Large intestine (tissue), 3 donors: ENCODE data around the gene SEPTIN8. TPM values are rescaled to one million over a fixed set of nuclear protein-coding genes. Genes with fewer than 3 reads are reported as not detected.

Experiments used
- DNase-seq, 2 donors: peaks; one replicate each; pipeline versions ENCODE4 v3.0.0 to v3.0.0-alpha.2; 2013
- H3K27ac ChIP-seq: one replicate; pipeline ENCODE4 v1.5.1; 2013; ENCODE audit warnings: low read length
- H3K27me3 ChIP-seq: 2 replicates; pipeline ENCODE4 v1.6.1; 2013; ENCODE audit warnings: low read length; ENCODE audit not compliant: control insufficient read depth, insufficient read depth
- H3K36me3 ChIP-seq: 2 replicates; pipeline ENCODE4 v1.6.1; 2013; ENCODE audit warnings: low read length; ENCODE audit not compliant: control insufficient read depth, insufficient read depth
- H3K4me1 ChIP-seq: one replicate; pipeline ENCODE4 v1.6.1; 2013; ENCODE audit warnings: low read length; ENCODE audit not compliant: control insufficient read depth, insufficient read depth
- H3K4me3 ChIP-seq: one replicate; pipeline ENCODE4 v1.5.1; 2013; ENCODE audit warnings: low read length
- H3K9me3 ChIP-seq: one replicate; pipeline ENCODE4 v1.6.1; 2013; ENCODE audit warnings: mild to moderate bottlenecking, low read depth, low read length, moderate library complexity; ENCODE audit not compliant: control insufficient read depth
- WGBS: methylation state at CpG from one replicate; pipeline ENCODE4 v1.1.5; 2013; ENCODE audit warnings: low lambda C conversion rate; ENCODE audit not compliant: insufficient coverage; 5-methylcytosine and 5-hydroxymethylcytosine counted together
- polyA plus RNA-seq: library from polyadenylated mRNA; unstranded; fragments of 120-200 nt; gene quantifications from one replicate; pipeline ENCODE4 v1.2.1, GENCODE V29; 2013

The SEPTIN8 gene
- polyA plus RNA-seq, 1 donor: 44.0 TPM

GRCh38 chr5:132737982-132738681, 38.9 kb downstream of the SEPTIN8 start:
- peak overlapping the region; percentile 73 for H3K4me3 ChIP-seq
- H3K27me3 ChIP-seq: no peaks in the 10 kb centered on the region
- WGBS: 90% methylated on average over 4 of the region's 9 CpGs
- H3K4me1 ChIP-seq: peaks cover 3% of the 10 kb centered on the region
- no peak overlapping the region for H3K27ac ChIP-seq
- no peaks in the 10 kb centered on the region for H3K9me3 ChIP-seq
- H3K36me3 ChIP-seq: no peaks in the 10 kb centered on the region
- DNase-seq: no peak

GRCh38 chr5:132736853-132737833, 39.9 kb downstream of the SEPTIN8 start, which contains the start of gene KIF3A:
Gene KIF3A, minus strand, starts transcription at chr5:132737546. Its CDS starts 127 bp downstream, at chr5:132737419.
- Histone ChIP-seq H3K27me3 (no peaks in the 10 kb centered on the region), H3K9me3 (no peaks in the 10 kb centered on the region), H3K27ac (peak within 1 kb of the TSS; percentile 71), H3K4me1 (peaks cover 3% of the 10 kb centered on the region), H3K36me3 (no peaks in the 10 kb centered on the region), H3K4me3 (peak within 1 kb of the TSS; percentile 73)
- DNase-seq: peak; percentile 94 to 95
- no CpG with 5 or more reads among the region's 81 CpGs for WGBS

DNA sequence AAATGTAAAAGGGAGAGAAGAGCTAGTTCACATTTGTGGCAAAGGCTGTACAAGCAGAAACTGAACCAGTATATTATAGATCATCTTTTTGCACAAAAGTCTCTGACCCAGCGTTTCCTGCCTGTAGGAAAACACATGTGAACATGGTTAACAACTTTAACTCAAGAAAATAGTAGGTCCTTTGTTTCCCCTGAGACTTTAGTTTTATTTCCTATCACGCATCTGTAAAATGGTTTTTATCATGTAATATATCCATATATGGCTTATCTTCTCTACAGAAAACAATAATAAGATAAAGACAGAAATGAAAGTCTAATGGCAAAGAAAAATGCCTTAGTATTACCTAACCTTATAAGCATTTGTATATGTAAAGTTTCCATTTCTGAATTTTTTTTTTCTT, 42.4 kb downstream of the SEPTIN8 start:
- H3K27ac ChIP-seq: no peak overlapping the region
- WGBS: 22% methylated on average over 1 of the region's 2 CpGs
- no peaks in the 10 kb centered on the region for H3K9me3 ChIP-seq
- no peaks in the 10 kb centered on the region for H3K27me3 ChIP-seq
- DNase-seq: no peak
- no peaks in the 10 kb centered on the region for H3K36me3 ChIP-seq
- H3K4me1 ChIP-seq: peaks cover 3% of the 10 kb centered on the region
- no peak overlapping the region for H3K4me3 ChIP-seq

- H3K4me1 ChIP-seq: peaks cover 3% of the 10 kb centered on the region
- no peaks in the 10 kb centered on the region for H3K9me3 ChIP-seq
- no peak overlapping the region for H3K27ac ChIP-seq
- H3K36me3 ChIP-seq: no peaks in the 10 kb centered on the region
- H3K4me3 ChIP-seq: no peak overlapping the region
- H3K27me3 ChIP-seq: no peaks in the 10 kb centered on the region
- no CpG with 5 or more reads among the region's 2 CpGs for WGBS
- no peak for DNase-seq
Measured at GRCh38 chr5:132733499-132734148, 43.4 kb downstream of the SEPTIN8 start.

DNA sequence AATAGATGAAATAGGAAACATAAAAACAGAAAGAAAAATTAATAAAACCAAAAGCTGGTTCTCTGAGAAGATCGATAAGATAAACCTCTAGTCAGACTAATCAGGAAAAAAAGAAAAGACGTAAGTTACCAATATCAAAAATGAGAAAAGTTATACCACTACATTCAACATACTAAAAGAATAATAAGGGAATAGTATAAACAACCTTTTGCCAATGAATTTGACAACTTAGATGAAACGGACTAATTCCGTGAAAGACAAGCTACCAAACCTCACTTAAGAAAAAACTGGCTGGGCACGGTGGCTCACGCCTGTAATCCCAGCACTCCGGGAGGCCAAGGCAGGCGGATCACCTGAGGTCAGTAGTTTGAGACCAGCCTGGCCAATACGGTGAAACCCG, 47.1 kb downstream of the SEPTIN8 start:
- Histone ChIP-seq H3K27me3 (no peaks in the 10 kb centered on the region), H3K27ac (no peak overlapping the region), H3K9me3 (no peaks in the 10 kb centered on the region), H3K36me3 (no peaks in the 10 kb centered on the region), H3K4me3 (no peak overlapping the region), H3K4me1 (no peaks in the 10 kb centered on the region)
- WGBS: 95% methylated on average over 2 of the region's 10 CpGs
- no peak for DNase-seq

- Histone ChIP-seq H3K27ac (no peak overlapping the region), H3K36me3 (no peaks in the 10 kb centered on the region), H3K9me3 (no peaks in the 10 kb centered on the region), H3K27me3 (no peaks in the 10 kb centered on the region), H3K4me3 (no peak overlapping the region), H3K4me1 (no peaks in the 10 kb centered on the region)
- DNase-seq: no peak
- 100% methylated on average over 2 of the region's 2 CpGs for WGBS
Measured at GRCh38 chr5:132725745-132726144, 51.3 kb downstream of the SEPTIN8 start.

DNA sequence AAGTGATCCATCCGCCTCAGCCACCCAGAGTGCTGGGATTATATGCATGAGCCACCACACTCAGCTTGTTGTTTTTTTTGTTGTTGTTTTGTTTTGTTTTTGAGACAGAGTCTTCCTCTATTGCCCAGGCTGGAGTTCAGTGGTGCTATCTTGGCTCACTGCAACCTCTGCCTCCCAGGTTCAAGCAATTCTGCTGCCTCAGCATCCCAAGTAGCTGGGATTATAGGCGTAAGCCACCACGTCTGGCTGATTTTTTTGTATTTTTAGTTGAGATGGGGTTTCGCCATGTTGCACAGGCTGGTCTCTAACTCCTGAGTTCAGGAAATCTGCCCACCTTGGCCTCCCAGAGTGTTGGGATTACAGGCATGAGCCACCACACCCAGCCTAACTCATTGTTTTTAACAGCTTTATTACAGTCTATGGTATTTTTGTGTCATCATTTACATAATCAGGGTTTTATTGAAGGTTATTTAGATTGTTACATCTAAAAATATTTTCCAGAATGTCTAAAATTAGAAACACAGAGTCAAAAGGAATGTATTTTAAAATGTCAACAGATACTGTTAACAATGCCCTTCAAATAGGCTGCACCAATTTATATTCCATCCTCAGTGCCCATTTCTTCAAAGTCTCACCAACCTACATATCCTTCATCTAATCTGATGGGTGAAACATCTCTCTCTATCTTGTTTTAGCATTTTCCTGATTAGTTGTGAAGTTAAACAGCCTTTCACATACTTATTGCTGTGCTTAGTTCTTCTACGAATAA, 58.3 kb downstream of the SEPTIN8 start:
- no peaks in the 10 kb centered on the region for H3K4me1 ChIP-seq
- peaks cover 2% of the 10 kb centered on the region for H3K36me3 ChIP-seq
- WGBS: 100% methylated on average over 1 of the region's 5 CpGs
- H3K4me3 ChIP-seq: no peak overlapping the region
- no peak for DNase-seq
- no peak overlapping the region for H3K27ac ChIP-seq
- H3K27me3 ChIP-seq: no peaks in the 10 kb centered on the region
- H3K9me3 ChIP-seq: no peaks in the 10 kb centered on the region

DNA sequence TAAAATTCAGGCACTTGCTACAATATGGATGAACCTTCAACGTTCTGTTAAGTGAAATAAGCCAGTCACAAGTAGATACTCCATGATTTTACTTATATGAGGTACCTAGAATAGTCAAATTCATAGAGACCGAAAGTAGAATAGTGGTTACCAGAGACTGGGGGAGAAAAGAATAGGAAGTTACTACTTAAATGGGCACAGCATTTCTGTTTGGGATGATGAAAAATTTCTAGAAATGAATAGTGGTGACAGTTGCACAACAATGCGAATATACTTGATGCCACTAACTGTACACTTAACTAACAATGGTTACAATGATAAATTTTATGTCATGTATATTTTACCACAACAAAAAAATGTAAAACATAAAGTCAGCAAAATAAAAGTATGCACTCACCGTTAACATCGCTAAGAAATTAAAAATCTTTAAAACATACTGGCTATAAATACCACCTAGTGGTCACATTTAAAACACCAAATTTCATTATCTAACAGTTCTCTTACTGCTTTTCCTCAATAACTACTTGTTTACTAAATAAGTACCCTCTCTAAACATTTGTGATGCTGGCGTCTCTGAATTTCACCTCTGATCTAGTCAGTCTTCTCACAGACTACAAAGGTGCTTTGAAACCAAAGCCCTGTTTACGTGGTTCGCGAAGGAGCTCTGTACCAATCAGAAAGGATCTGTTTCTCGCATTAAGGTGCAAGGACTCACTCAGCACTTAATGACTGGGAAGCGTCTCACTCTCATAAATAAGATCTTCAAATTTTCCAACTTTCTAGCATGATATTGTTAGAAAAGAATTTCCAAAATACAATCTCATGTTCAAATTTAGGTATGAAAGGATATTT, 62.4 kb downstream of the SEPTIN8 start:
- Histone ChIP-seq H3K4me3 (no peak overlapping the region), H3K9me3 (no peaks in the 10 kb centered on the region), H3K4me1 (no peaks in the 10 kb centered on the region), H3K27ac (no peak overlapping the region), H3K27me3 (no peaks in the 10 kb centered on the region), H3K36me3 (no peaks in the 10 kb centered on the region)
- DNase-seq: peak in 1 of 2 donors; percentile 2
- 95% methylated on average over 8 of the region's 11 CpGs for WGBS

- Histone ChIP-seq H3K27ac (no peak overlapping the region), H3K36me3 (no peaks in the 10 kb centered on the region), H3K9me3 (no peaks in the 10 kb centered on the region), H3K27me3 (no peaks in the 10 kb centered on the region), H3K4me3 (no peak overlapping the region), H3K4me1 (no peaks in the 10 kb centered on the region)
- no peak for DNase-seq
Measured at GRCh38 chr5:132708645-132709044, 68.4 kb downstream of the SEPTIN8 start.
